Coronary artery (tissue), 2 donors: ENCODE measurements around the gene PLXNA2.

Source experiments
- DNase-seq: peaks from one replicate; pipeline ENCODE4 v3.0.0-alpha.2; 2017; ENCODE audit warnings: low spot score
- H3K27ac ChIP-seq, 2 donors: fragments of 200-600 bp; sonication (generic); one replicate each; pipeline ENCODE4 v1.5.1; 2016 to 2019
- H3K4me3 ChIP-seq: fragments of 200-600 bp; sonication (generic); 2 replicates; pipeline ENCODE4 v1.5.1; 2016; ENCODE audit warnings: mild to moderate bottlenecking, moderate library complexity
- CTCF ChIP-seq: fragments of 200-600 bp; sonication (generic); IDR thresholded peaks from one replicate; pipeline ENCODE4 v1.5.1; 2019; ENCODE audit warnings: antibody characterized with exemption

The PLXNA2 gene

DNA sequence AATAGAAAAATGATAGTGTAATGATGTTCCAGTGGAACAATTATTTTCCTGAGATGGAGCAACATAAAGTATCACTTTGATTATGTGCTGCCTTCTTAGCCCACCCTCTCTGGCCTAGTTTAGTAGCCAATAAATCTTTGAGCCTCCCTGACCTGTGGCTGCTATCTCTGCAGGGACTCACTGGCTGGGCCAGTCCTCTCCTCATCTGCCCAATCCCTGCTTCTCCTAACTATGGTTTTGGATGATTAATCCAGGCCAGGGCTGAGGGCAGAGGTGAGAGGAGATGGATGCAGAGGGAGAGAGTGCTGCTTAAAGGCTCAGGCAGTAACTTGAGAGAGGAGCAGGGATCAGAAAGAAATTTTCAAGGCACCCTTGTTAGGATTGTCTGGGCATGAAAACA is 244.2 kb downstream of the PLXNA2 start:
- no peak overlapping the region for H3K27ac ChIP-seq
- DNase-seq: no peak
- TF ChIP-seq CTCF: no peak
- H3K4me3 ChIP-seq: no peak overlapping the region

DNA sequence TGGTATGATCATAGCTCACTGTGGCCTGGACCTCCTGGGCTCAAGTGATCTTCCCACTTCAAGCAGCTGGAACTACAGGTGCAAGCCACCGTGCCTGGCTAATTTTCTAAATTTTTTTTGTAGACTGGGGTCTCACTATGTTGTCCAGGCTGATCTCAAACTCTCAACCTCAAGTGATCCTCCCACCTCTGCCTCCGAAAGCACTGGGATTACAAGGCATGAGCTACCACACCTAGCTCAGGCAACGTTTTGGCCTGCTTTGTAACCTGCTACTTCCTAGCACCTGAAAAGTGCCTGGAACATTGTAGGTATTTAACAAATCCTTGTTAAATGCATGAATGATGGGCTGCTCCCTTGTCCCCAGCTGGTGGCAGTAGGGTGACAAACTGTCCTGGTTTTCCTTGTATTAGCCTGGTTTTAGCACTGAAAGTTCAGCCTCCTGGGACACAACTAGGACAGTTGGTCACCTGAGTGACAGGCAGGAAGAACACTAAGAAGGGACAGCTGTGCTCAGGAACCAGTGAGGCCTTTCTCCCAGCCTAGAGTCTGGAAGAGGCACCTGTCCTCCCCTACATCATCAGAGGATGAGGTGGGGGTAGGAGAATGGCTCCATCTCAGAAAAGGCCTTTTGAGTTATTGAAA is 244.8 kb downstream of the PLXNA2 start:
- DNase-seq: no peak
- H3K27ac ChIP-seq: no peak overlapping the region
- no peak for TF ChIP-seq CTCF
- H3K4me3 ChIP-seq: no peak overlapping the region

DNA sequence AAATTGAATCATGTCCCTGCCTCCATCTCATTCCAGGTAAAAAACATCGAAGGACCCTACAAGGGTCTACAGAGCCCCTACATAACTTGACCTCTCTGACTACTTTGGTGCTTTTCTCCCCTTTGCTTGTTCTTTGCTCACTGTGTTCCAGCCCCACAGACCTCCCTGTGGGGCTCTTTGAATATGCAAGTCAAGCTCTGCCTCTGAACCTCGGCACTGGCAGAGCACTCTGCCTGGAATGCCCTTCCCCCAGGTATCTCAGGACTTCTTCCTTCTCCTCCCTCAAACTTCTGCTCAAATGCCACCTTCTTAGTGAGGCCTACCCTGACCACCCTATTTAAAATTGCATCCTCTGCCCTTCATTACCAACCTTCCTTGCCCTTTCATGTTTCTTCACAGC is 245.5 kb downstream of the PLXNA2 start:
- no peak for DNase-seq
- Histone ChIP-seq H3K27ac (no peak overlapping the region), H3K4me3 (no peak overlapping the region)
- no peak for TF ChIP-seq CTCF

- no peak for DNase-seq
- peak; percentile 52 for TF ChIP-seq CTCF
These were observed 246.5 kb downstream of the PLXNA2 start for GRCh38 chr1:207997486-207998268.

GRCh38 chr1:207996636-207997035 is 247.5 kb downstream of the PLXNA2 start:
- TF ChIP-seq CTCF: no peak
- Histone ChIP-seq H3K27ac (no peak overlapping the region), H3K4me3 (no peak overlapping the region)
- no peak for DNase-seq

More at GRCh38 chr1:207997486-207998268, 246.5 kb downstream of the PLXNA2 start:
- H3K4me3 ChIP-seq: no peak overlapping the region
- no peak overlapping the region for H3K27ac ChIP-seq

- no peak for DNase-seq
- TF ChIP-seq CTCF: no peak
These were observed 248.6 kb downstream of the PLXNA2 start for GRCh38 chr1:207995576-207995975.

More at GRCh38 chr1:207995576-207995975, 248.6 kb downstream of the PLXNA2 start:
- Histone ChIP-seq H3K4me3 (no peak overlapping the region), H3K27ac (no peak overlapping the region)
